Measurements from ENCODE around the gene MRPL57.

DNA sequence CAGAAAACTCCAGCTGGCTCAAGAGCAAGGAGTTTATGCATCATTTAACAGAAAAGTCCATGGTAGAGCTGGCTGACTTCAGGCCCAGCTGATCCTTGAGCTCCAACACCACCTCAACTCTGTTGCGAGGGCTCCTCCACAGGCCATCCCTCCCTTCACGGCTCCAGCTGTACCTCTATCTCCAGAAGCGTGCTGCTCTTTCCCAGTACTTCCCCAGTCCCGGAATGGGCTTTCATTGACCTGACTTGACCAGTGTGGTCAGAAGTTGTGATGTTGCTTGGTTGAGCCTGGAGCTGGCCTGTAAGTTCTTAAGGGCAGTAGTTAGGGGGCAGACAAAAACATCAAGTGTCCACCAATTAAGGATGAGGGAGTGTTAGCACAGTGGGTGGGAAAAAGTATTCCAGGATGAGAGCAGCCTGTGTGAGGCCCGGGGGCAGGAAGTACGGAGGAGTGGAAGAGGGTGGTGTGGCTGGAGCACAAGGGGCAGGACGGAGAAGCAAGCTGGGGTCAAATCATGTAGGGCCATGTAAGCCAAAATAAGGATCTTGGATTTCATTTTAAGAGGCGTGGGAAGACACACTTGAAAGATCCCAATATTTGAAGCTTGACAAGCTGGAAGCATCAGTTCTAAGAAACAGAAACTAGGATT, 24.1 kb upstream of the MRPL57 start:
- TF ChIP-seq, protein P1, sequence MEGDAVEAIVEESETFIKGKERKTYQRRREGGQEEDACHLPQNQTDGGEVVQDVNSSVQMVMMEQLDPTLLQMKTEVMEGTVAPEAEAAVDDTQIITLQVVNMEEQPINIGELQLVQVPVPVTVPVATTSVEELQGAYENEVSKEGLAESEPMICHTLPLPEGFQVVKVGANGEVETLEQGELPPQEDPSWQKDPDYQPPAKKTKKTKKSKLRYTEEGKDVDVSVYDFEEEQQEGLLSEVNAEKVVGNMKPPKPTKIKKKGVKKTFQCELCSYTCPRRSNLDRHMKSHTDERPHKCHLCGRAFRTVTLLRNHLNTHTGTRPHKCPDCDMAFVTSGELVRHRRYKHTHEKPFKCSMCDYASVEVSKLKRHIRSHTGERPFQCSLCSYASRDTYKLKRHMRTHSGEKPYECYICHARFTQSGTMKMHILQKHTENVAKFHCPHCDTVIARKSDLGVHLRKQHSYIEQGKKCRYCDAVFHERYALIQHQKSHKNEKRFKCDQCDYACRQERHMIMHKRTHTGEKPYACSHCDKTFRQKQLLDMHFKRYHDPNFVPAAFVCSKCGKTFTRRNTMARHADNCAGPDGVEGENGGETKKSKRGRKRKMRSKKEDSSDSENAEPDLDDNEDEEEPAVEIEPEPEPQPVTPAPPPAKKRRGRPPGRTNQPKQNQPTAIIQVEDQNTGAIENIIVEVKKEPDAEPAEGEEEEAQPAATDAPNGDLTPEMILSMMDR (IDR thresholded peaks at IDR 0.05 in 4 of 5, conservative IDR thresholded peaks at IDR 0.05 in 1 of 5), result no peak
- no peak for TF ChIP-seq POLR2A (IDR thresholded peaks at IDR 0.05)
